LHCN-M2 (cell line): ENCODE measurements around the gene DNAI7. TPM values are rescaled to one million over a fixed set of nuclear protein-coding genes. Genes with fewer than 3 reads are reported as not detected.

Source experiments
- DNase-seq: peaks from one replicate; pipeline ENCODE4 v3.0.0-alpha.2; 2012; ENCODE audit warnings: low read depth
- polyA plus RNA-seq: library from polyadenylated mRNA; unstranded; fragments of >200 nt; gene quantifications from one replicate; pipeline ENCODE4 v1.2.1, GENCODE V29; 2012; ENCODE audit warnings: missing spikeins
- total RNA-seq: library from RNA; depleted of rRNA; stranded (reverse); fragments of >200 nt; gene quantifications from 2 replicates; pipeline ENCODE4 v1.2.3, GENCODE V29; 2014; rRNA removed

DNAI7 gene
- 0.11 and 0.83 TPM in 2 replicates for total RNA-seq
- 0.07 TPM for polyA plus RNA-seq

- peak; percentile 88 for DNase-seq
These were observed at the start of gene DNAI7, which contains the start of gene ETFRF1 for GRCh38 chr12:25195056-25195971. TSS of gene DNAI7 (minus strand) at chr12:25195160. CDS start at chr12:25195078, 82 bp downstream. TSS of gene ETFRF1 (plus strand) at chr12:25195237. CDS start at chr12:25203957, 8,720 bp downstream.

- no peak for DNase-seq
These were observed 48.7 kb upstream of the DNAI7 start for GRCh38 chr12:25243680-25243990.

GRCh38 chr12:25242981-25243679 lies 48.2 kb upstream of the DNAI7 start:
- no peak for DNase-seq

- DNase-seq = peak; percentile 35
These were observed 46.4 kb upstream of the DNAI7 start for GRCh38 chr12:25241167-25242020.

GRCh38 chr12:25236626-25237025 lies 41.7 kb upstream of the DNAI7 start:
- DNase-seq = no peak

- DNase-seq = peak; percentile 50
These were observed 41.2 kb upstream of the DNAI7 start for GRCh38 chr12:25236190-25236589.

- no peak for DNase-seq
These were observed 18.4 kb upstream of the DNAI7 start for GRCh38 chr12:25213338-25213737.

GRCh38 chr12:25208554-25208953 lies 13.6 kb upstream of the DNAI7 start:
- DNase-seq = no peak

- no peak for DNase-seq
These were observed 12.9 kb upstream of the DNAI7 start for GRCh38 chr12:25207846-25208245.

- no peak for DNase-seq
These were observed 12.5 kb upstream of the DNAI7 start for GRCh38 chr12:25207411-25207810.

- no peak for DNase-seq
These were observed 7.2 kb upstream of the DNAI7 start for GRCh38 chr12:25202137-25202536.

GRCh38 chr12:25200703-25201102 lies 5.7 kb upstream of the DNAI7 start:
- peak; percentile 40 for DNase-seq

- no peak for DNase-seq
These were observed 2.6 kb upstream of the DNAI7 start for GRCh38 chr12:25197608-25198007.

GRCh38 chr12:25194722-25195055 lies 271 bp downstream of the DNAI7 start:
- no peak for DNase-seq

GRCh38 chr12:25194214-25194613 lies 746 bp downstream of the DNAI7 start:
- DNase-seq = no peak

GRCh38 chr12:25190793-25191192 lies 4.2 kb downstream of the DNAI7 start:
- DNase-seq = no peak

GRCh38 chr12:25189656-25190055 lies 5.3 kb downstream of the DNAI7 start:
- no peak for DNase-seq

- peak; percentile 90 for DNase-seq
These were observed 7.2 kb downstream of the DNAI7 start for GRCh38 chr12:25187781-25188180.

GRCh38 chr12:25186788-25187402 lies 8.1 kb downstream of the DNAI7 start:
- DNase-seq = peak; percentile 6

GRCh38 chr12:25186038-25186787 lies 8.7 kb downstream of the DNAI7 start:
- DNase-seq = no peak

- DNase-seq = no peak
These were observed 10.8 kb downstream of the DNAI7 start for GRCh38 chr12:25184132-25184531.
